HEK293T (cell line): Measurements from ENCODE around the gene PARD6A.

Source experiments
- CTCF ChIA-PET: fragments of 350-600 bp; formaldehyde crosslinking; extraction: SDS; loops from one replicate; lab custom pipeline; 2021; ENCODE audit warnings: antibody characterized with exemption, inconsistent platforms; lab: Yijun Ruan, JAX
- POLR2A ChIA-PET: fragments of 350-600 bp; formaldehyde crosslinking; extraction: SDS; loops from one replicate; lab custom pipeline; 2020; ENCODE audit warnings: antibody characterized with exemption, inconsistent platforms; lab: Yijun Ruan, JAX
- DNase-seq: peaks from one replicate; pipeline ENCODE4 v3.0.0; 2012; ENCODE audit warnings: mixed read lengths; ENCODE audit errors: extremely low spot score
- ARNT ChIP-seq: fragments of 450-650 bp; IDR thresholded peaks from 2 replicates; pipeline ENCODE4 v1.6.1; 2017; ENCODE audit warnings: mild to moderate bottlenecking
- BHLHE40 ChIP-seq: fragments of 450-650 bp; IDR thresholded peaks from 2 replicates; pipeline ENCODE4 v1.6.1; 2016; ENCODE audit warnings: mild to moderate bottlenecking, moderate library complexity, borderline replicate concordance
- CTBP1 ChIP-seq: fragments of 450-650 bp; IDR thresholded peaks from 2 replicates; pipeline ENCODE4 v1.6.1; 2016; ENCODE audit warnings: borderline replicate concordance
- ELF4 ChIP-seq: fragments of 450-650 bp; IDR thresholded peaks from 2 replicates; pipeline ENCODE4 v1.6.1; 2017; ENCODE audit warnings: antibody characterized with exemption
- FOXA1 ChIP-seq: fragments of 450-650 bp; IDR thresholded peaks from 2 replicates; pipeline ENCODE4 v1.6.1; 2016; ENCODE audit warnings: mild to moderate bottlenecking
- FOXK2 ChIP-seq: fragments of 450-650 bp; IDR thresholded peaks from 2 replicates; pipeline ENCODE4 v1.6.1; 2016; ENCODE audit warnings: mild to moderate bottlenecking
- FOXM1 ChIP-seq: fragments of 450-650 bp; IDR thresholded peaks from 2 replicates; pipeline ENCODE4 v1.6.1; 2017; ENCODE audit warnings: mild to moderate bottlenecking, borderline replicate concordance
- HDGF ChIP-seq: fragments of 450-650 bp; IDR thresholded peaks from 2 replicates; pipeline ENCODE4 v1.6.1; 2017; ENCODE audit warnings: antibody characterized with exemption, borderline replicate concordance
- L3MBTL2 ChIP-seq: fragments of 450-650 bp; conservative IDR thresholded peaks from 2 replicates; pipeline ENCODE4 v1.6.1; 2016; ENCODE audit warnings: mild to moderate bottlenecking
- LEF1 ChIP-seq: fragments of 450-650 bp; IDR thresholded peaks from 2 replicates; pipeline ENCODE4 v1.6.1; 2017; ENCODE audit warnings: mild to moderate bottlenecking, borderline replicate concordance
- NFRKB ChIP-seq: fragments of 450-650 bp; IDR thresholded peaks from 2 replicates; pipeline ENCODE4 v1.6.1; 2016; ENCODE audit warnings: mild to moderate bottlenecking, moderate library complexity
- PKNOX1 ChIP-seq: fragments of 450-650 bp; IDR thresholded peaks from 2 replicates; pipeline ENCODE4 v1.6.1; 2016
- SP1 ChIP-seq: fragments of 450-650 bp; IDR thresholded peaks from 2 replicates; pipeline ENCODE4 v1.6.1; 2017
- SUZ12 ChIP-seq: fragments of 450-650 bp; IDR thresholded peaks from 2 replicates; pipeline ENCODE4 v1.6.1; 2016; ENCODE audit warnings: mild to moderate bottlenecking
- TARDBP ChIP-seq: fragments of 450-650 bp; IDR thresholded peaks from 2 replicates; pipeline ENCODE4 v1.6.1; 2016
- ZNF384 ChIP-seq: fragments of 450-650 bp; IDR thresholded peaks from 2 replicates; pipeline ENCODE4 v1.6.1; 2016

PARD6A gene

GRCh38 chr16:67663877-67664222, 3.1 kb downstream of the PARD6A start:
- ChIA-PET CTCF (interaction anchor here (1.3 to 5.7 kb wide), 4 partner anchors 9 to 143 kb away, joined by 6 to 31 read pairs (median 6); no protein-coding TSS in a partner anchor), POLR2A (interaction anchor here (2.2 kb wide), 1 partner anchor 143 kb away, joined by 7 read pairs; no protein-coding TSS in a partner anchor)
- no peak for TF ChIP-seq FOXM1
- no peak for TF ChIP-seq CTBP1
- no peak for TF ChIP-seq FOXK2
- no peak for DNase-seq

GRCh38 chr16:67664258-67664657, 3.5 kb downstream of the PARD6A start:
- no peak for TF ChIP-seq ZNF384
- no peak for DNase-seq
- ChIA-PET CTCF (interaction anchor here (1.5 to 5.7 kb wide), 3 partner anchors 9 to 143 kb away, joined by 6 to 31 read pairs (median 7); no protein-coding TSS in a partner anchor), POLR2A (interaction anchor here (2.2 kb wide), 1 partner anchor 143 kb away, joined by 7 read pairs; no protein-coding TSS in a partner anchor)

GRCh38 chr16:67664871-67665270, 4.1 kb downstream of the PARD6A start:
- ChIA-PET POLR2A (interaction anchor here (2.6 kb wide), 1 partner anchor 102 kb away, joined by 8 read pairs; the partner anchor contains the start of gene CTCF), CTCF (interaction anchor here (5.7 kb wide), 1 partner anchor 144 kb away, joined by 31 read pairs; no protein-coding TSS in a partner anchor)
- no peak for TF ChIP-seq CTBP1
- TF ChIP-seq SUZ12, result no peak
- TF ChIP-seq ZNF384, result no peak
- TF ChIP-seq HDGF, result no peak
- no peak for TF ChIP-seq LEF1
- no peak for TF ChIP-seq PKNOX1
- no peak for TF ChIP-seq ELF4
- no peak for TF ChIP-seq BHLHE40
- no peak for TF ChIP-seq NFRKB
- no peak for TF ChIP-seq FOXM1
- TF ChIP-seq TARDBP, result no peak
- no peak for TF ChIP-seq ARNT
- TF ChIP-seq FOXA1, result no peak
- TF ChIP-seq FOXK2, result no peak
- DNase-seq, result no peak

GRCh38 chr16:67665598-67665997, 4.8 kb downstream of the PARD6A start:
- TF ChIP-seq L3MBTL2, result no peak
- no peak for TF ChIP-seq ELF4
- TF ChIP-seq HDGF, result no peak
- no peak for TF ChIP-seq FOXA1
- no peak for TF ChIP-seq FOXK2
- TF ChIP-seq TARDBP, result no peak
- no peak for TF ChIP-seq PKNOX1
- TF ChIP-seq NFRKB, result no peak
- TF ChIP-seq SP1, result no peak
- TF ChIP-seq BHLHE40, result no peak
- no peak for TF ChIP-seq FOXM1
- CTCF ChIA-PET, result interaction anchor here (2.2 to 5.7 kb wide), 2 partner anchors 119 to 145 kb away, joined by 9 to 31 read pairs; no protein-coding TSS in a partner anchor
- no peak for DNase-seq
- POLR2A ChIA-PET, result interaction anchor here (1.3 to 2.6 kb wide), 3 partner anchors 54 to 270 kb away, joined by 6 to 8 read pairs (median 6); partner anchors contain the start of genes CTCF and GFOD2

- no peak for TF ChIP-seq TARDBP
- TF ChIP-seq L3MBTL2, result peak; percentile 48; the same call in 1 of the 2 replicates
- ChIA-PET CTCF (interaction anchor here (0.6 to 5.7 kb wide), 5 partner anchors 22 to 278 kb away, joined by 3 to 31 read pairs (median 4); partner anchors contain the start of gene LCAT), POLR2A (interaction anchor here (0.6 to 2.6 kb wide), 4 partner anchors 53 to 269 kb away, joined by 3 to 8 read pairs (median 6); partner anchors contain the start of genes CTCF and GFOD2)
- DNase-seq, result no peak
Observed at GRCh38 chr16:67666032-67666551, 5.3 kb downstream of the PARD6A start.

- ChIA-PET CTCF (interaction anchor here (0.6 to 5.7 kb wide), 6 partner anchors 23 to 369 kb away, joined by 3 to 31 read pairs (median 4); partner anchors contain the start of gene LCAT), POLR2A (interaction anchor here (0.6 to 2.6 kb wide), 4 partner anchors 52 to 268 kb away, joined by 3 to 8 read pairs (median 6); partner anchors contain the start of genes CTCF and GFOD2)
- TF ChIP-seq LEF1, result 0 out of 2 replicates have a peak, but pooled peaks have one; percentile 13
- TF ChIP-seq SP1, result no peak
- peak; percentile 86 for DNase-seq
Observed at GRCh38 chr16:67666559-67667452, 6.0 kb downstream of the PARD6A start, which contains the start of the genes C16orf86 and ENKD1. TSS of gene C16orf86 (plus strand) at chr16:67666814. CDS start at chr16:67666971, 157 bp downstream. TSS of gene ENKD1 (minus strand) at chr16:67666750. CDS start at chr16:67666442, 308 bp downstream.
